Sigmoid colon (tissue), 4 donors: ENCODE results near the gene PRKCQ.

ENCODE experiments used
- CTCF ChIP-seq, 4 experiments: fragments of 450-650 bp in 3 of 4; fragments of 200-600 bp in 1 of 4; IDR thresholded peaks; one replicate each; pipeline ENCODE4 v1.5.1; 2016 to 2019; ENCODE audit warnings: antibody characterized with exemption in 4 of 4, mild to moderate bottlenecking in 3 of 4, moderate library complexity in 2 of 4
- EP300 ChIP-seq, 4 donors: sonication (generic); formaldehyde crosslinking; IDR thresholded peaks; one replicate each; pipeline ENCODE4 v1.6.1; 2017; ENCODE audit warnings: antibody characterized with exemption in 4 of 4
- POLR2A ChIP-seq, 2 donors: fragments of 450-650 bp; IDR thresholded peaks; one replicate each; pipeline ENCODE4 v1.6.1; 2016; ENCODE audit warnings: antibody characterized with exemption in 2 of 2, mild to moderate bottlenecking in 2 of 2, moderate library complexity in 2 of 2
- POLR2AphosphoS5 ChIP-seq, 4 donors: sonication (generic); formaldehyde crosslinking; IDR thresholded peaks; one replicate each; pipeline ENCODE4 v1.6.1; 2017; ENCODE audit warnings: antibody characterized with exemption in 4 of 4

- TF ChIP-seq POLR2AphosphoS5 (IDR thresholded peaks at IDR 0.05) (no peak), CTCF (IDR thresholded peaks at IDR 0.05) (no peak), EP300 (IDR thresholded peaks at IDR 0.05) (no peak), POLR2A (IDR thresholded peaks at IDR 0.05) (no peak)
Measured at GRCh38 chr10:6398399-6398798, 181.7 kb downstream of the PRKCQ start.
